MV-4-11 (cell line): Measurements from ENCODE around the gene RHOF.
"Not testable (repeated sequence)": the region's sequence is repeated elsewhere in the genome, so short reads cannot be mapped to it uniquely, and the experiment has no call there.

Experiments used
- DNase-seq: peaks from one replicate; lab custom pipeline; 2025; lab: John Stamatoyannopoulos, UW

Gene RHOF

DNA sequence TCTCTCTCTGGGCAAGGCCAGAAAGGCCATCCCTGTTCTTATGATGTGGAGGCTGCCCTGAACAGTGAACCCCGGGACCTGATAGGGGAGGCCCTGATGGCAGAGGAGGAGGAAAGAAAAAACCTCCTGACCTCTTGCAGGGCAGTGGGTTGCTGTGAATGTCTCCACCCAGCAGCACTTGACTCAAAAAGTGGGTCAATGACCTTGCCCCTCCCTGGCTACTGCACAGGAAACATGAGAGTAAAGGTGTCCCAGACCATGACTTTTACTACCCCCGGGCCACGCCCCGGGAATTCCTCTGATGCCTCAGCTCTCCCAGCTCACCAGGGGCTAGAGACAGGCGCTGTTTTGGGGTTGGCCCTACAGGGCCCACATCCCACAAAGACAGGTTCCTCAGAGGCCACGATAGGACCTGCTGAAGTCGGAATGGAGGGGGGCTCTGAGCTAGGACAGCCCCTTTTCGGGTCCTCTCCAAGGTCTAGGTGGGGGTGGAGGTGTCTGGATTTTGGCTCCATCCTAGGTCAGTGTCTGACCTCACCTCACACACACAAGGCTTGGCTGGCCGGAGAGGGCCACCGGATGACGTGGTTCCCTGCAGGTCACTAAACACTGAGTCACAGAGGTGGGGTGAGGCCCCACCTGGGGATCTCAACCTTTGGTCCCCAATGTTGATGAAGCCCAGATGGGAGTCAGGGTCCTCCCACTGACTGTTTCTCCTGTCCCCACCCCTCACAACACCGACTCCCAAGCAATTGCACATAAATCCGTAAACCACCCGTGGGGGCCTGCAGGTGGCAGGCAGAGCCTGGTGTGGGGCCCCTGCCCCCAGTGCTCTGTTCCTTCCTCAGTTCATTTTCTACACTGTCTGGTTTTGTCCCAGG is 1.6 kb downstream of the RHOF start:
- no peak for DNase-seq

DNA sequence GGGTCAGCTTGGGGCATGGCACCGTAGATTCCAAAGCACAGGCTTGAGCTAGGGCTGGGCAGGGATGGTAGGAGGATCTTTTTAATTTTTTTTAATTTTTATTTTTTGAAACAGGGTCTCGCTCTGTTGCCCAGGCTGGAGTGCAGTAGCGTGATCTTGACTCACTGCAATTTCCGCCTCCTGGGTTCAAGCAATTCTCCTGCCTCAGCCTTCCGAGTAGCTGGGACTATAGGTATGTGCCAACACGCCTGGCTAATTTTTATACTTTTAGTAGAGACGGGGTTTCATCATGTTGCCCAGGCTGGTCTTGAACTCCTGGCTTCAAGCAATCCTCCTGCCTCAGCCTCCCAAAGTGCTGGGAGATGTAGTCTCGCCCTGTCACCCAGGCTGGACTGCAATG is 2.7 kb downstream of the RHOF start:
- not testable (repeated sequence) for DNase-seq

DNA sequence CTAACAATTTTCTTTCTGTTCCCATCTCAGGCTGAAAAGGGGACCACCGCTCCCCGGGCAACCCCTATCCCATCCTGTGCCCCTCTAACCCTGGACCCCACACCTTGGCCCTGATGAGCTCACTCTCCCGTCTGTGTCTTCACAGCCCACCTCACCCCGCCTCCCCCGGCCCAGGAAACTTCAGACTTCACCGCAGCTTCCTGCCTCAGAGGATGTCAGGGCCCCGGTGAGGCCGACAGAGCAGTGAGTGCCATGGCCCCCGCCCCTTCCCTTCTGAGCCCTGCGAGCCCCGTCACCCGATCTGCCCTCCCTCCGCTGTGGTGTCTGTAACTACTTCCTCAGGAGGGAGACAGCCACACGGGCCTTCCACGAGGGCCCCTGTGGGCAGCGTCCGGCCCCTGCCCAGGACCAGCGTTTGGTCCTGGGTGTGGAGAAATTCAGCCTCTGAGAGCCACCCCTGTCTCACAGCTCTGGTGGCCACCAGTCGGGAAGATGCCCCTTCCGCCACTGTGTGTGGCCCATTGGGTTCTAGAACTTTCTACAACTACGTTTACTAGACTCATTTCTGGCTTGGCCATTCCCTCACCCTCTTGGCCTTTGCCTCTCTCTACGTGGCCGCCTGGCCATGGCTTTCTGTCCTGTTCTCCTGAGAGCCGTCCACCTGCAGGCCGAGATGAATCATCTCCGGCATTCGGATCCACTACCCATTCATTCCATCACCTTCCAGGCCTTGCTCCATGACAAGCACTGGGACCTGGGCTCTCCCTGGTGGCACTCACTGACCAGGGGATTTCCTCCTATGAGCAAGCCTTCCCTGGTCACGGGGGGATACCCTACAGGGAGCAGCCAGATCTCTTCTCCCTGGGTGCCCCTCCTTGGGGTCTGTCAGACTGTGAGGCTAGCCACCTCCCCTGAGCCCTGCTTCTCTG is 3.4 kb downstream of the RHOF start:
- DNase-seq = peak; percentile 86

- peak; percentile 49 for DNase-seq
Observed at GRCh38 chr12:121789233-121789781, 4.2 kb downstream of the RHOF start.

DNA sequence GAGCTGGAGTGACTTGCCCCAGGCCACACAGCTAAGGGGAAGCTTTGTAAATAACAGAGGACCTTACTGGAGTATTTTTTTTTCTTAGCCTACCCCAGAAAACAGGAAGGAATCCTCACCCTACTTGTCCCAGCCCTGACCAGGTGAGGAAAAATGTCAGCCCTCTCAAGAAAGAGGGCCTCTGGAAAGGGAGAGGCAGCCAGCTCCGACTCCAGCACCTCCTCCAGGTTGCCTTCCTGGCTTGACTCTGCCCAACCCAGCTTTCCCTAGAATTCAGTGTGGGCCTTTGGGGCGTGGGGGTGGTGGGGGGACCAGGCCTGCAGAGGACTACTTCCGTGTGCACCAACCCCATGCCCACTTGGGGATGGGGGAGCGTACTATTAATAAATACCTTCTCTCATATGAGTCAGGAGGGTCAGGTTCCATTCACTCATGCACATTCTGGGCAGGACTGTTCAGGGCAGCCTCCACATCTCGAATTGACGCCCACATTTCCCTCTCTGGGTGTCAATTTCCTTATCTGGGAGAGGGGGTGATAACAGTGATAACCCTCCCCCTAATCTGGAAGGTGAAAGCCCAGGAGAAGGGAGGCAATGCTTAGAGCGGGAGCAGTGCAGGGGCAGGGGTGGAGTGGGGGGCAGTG is 5.2 kb downstream of the RHOF start:
- DNase-seq = no peak

GRCh38 chr12:121787063-121788025 is 6.1 kb downstream of the RHOF start:
- peak; percentile 34 for DNase-seq

DNA sequence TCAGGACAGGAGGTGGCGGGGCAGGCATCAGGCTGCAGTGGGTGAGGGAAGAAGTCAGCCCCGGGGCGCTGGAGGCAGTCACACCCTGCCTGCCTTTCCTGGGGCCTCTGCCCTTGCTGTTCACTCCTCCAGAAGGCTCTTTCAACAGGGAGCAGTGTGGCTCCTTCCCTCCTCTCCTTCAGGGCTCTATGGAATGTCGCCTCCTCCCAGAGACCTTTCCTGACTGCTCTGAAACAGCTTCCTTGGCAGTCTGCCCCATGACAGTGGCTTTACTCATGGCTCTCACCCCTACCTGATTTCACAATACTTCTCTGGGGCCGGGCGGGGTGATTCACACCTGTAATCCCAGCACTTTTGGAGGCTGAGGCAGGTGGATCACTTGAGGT is 7.1 kb downstream of the RHOF start:
- no peak for DNase-seq

DNA sequence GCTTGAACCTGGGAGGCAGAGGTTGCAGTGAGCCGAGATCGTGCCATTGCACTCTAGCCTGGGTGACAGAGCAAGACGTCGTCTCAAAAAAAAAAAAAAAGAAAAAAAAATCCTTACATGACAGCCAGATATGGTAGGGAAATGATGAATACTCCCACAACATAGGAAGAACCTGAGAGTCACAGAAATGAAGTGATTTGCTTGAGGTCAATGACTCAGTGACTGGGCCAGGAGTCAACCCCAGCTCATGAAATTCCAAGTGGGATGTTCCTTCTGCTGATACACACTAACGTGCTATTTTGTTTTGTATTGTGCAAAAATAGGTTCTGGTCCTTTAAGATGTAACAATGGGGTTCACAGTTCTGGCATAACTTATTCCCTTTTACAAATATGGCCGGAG is 9.0 kb downstream of the RHOF start:
- DNase-seq = no peak

- no peak for DNase-seq
Observed at GRCh38 chr12:121783766-121784165, 9.7 kb downstream of the RHOF start.

DNA sequence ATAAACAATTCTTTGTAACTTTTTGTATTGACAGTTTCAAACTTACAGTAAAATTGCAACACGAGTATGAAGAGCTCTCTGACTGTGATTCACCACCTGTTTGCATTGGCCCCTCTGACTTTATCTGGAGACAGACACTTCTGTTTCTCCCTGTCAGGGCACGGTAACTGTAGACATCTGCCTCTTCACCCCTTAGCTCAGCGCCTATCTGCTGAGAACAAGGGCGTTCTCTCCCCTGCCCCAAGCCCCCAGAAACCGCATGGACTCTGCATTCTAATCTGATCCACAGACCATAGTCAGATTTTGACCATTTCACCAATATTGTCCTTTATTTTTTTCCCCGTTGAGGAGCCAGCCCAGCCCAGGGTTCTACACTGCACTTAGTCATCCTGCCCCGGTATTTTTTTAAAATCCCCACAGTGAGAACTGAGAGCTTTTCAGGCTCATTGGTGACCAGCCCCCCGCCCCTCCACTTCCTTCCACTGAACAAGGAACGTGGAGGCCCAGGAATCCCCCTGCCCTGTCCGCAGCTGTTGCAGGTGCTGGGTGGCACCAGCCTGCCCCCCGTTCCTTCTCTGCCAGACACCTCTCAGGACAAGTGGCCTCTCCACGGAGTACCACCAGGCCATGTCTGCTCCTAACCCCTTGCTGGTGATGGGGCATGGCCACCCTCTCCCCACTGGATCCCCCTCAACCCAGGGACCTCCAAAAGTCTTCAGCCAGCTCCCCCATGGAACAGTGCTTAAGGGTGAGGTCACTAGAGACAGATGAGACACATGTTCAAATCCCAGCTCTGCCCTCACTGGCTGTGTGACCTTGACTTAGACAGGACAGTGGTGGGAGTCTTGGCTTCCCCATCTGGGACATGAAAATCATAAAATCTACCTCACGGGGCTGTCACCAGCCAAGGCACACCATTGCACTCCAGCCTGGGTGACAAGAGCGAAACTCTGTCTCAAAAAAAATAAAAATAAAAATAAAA is 11.2 kb downstream of the RHOF start:
- DNase-seq = peak; percentile 46

GRCh38 chr12:121781484-121781997 is 11.9 kb downstream of the RHOF start:
- no peak for DNase-seq

DNA sequence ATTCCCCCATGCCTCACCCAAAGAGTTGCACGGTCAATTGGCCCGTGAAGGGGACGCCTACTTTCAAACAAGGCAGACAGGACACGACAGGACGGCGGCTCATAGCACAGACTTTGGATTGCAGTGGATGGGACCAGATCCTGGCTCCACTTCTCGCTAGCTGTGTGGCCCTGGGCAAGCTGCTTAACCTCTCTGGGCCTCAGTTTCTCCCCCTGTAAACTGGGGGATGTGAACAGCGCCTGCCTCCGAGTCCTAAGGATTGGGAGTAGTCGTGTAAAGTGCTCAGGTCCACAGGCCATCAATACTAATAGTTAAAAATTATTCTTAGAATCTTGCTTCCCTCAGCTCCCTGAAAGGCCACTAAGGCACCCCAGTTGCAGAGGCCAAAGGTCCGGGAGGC is 13.1 kb downstream of the RHOF start:
- no peak for DNase-seq

DNA sequence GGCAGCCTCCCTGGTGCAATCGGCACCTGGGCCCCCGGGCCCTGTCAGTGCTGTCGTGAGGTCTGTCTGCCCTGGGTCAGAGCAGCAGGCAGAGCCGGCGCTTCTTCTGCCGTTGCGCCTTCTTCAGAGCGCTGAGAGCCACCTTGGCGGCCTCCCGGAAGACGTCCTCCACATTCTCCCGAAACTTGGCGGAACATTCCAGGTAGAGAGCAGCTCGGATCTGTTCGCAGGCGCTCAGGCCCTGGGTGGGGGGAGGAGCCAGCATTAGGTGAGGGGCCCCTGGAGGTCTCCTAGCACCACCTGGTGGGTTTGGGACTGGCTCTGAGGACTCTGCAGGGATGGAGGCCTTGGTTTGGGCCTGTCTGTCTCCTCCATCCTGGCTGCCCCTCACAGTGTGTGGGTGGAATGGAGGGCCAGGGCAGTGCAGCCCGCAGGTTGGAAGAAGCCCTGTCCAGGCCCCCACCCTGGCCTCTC is 14.0 kb downstream of the RHOF start:
- DNase-seq = no peak

GRCh38 chr12:121778567-121779421 is 14.7 kb downstream of the RHOF start:
- DNase-seq = no peak

DNA sequence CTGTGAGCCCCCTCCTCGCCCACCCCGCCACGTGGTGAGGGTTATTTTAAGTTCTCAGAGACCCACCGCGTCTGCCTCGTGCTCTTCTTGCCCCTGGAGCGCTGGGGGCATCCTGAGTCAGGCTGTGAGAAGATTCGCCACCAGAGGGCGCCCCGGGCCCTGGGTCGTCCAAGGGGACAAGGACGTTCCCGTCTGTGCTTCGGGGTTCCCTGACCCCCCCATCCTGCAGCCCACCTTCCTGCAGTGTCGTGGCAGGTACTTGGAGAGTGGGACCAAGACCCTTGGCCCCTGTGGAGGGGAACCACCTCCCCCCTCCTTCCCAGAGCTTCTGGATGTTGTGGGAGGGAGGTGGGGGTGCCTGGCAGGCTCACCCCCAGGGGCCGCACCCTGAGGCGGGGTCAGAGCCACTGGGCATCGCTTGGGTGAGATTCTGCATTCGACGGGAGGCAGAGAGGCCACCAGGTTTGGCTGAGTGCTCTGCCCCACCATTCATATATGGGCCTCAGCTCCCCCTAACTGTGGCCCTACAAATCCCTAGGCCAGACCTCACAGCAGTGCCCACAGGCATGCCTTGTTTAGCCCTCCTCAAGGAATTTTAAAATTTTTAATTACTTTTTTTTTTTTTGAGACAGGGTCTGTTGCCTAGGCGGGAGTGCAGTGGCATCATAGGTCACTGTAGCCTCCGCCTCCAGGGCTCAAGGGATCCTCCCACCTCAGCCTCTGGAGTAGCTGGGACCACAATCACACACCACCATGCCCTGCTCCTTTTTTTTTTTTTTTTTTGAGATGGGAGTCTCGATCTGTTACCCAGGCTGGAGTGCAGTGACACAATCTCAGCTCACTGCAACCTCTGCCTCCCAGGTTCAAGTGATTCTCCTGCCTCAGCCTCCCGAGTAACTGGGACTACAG is 17.0 kb downstream of the RHOF start:
- DNase-seq = peak; percentile 56

DNA sequence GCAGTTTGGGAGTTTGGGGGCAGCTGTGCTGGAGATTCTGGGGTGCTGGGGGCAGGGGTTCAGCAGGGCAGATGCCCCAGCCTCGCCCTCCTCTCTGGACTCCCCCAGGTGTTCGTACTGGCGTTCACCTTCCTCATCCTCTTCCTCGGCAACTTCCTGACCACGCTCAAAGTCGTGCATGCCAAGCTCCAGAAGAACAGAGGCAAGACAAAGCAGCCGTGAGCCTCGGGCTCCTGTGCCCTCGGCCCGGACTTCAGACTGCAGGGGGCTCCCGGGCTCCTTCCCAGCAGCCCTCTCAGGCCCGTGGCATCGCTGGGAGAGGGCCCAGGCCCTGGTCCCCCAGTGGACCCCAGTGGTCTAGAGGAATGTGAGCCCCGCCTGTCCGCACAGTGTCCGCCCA is 18.0 kb downstream of the RHOF start:
- DNase-seq = no peak

GRCh38 chr12:121774968-121775474 is 18.5 kb downstream of the RHOF start:
- no peak for DNase-seq
